ENCODE measurements around the gene LYPD6.

- TF ChIP-seq, protein P1, sequence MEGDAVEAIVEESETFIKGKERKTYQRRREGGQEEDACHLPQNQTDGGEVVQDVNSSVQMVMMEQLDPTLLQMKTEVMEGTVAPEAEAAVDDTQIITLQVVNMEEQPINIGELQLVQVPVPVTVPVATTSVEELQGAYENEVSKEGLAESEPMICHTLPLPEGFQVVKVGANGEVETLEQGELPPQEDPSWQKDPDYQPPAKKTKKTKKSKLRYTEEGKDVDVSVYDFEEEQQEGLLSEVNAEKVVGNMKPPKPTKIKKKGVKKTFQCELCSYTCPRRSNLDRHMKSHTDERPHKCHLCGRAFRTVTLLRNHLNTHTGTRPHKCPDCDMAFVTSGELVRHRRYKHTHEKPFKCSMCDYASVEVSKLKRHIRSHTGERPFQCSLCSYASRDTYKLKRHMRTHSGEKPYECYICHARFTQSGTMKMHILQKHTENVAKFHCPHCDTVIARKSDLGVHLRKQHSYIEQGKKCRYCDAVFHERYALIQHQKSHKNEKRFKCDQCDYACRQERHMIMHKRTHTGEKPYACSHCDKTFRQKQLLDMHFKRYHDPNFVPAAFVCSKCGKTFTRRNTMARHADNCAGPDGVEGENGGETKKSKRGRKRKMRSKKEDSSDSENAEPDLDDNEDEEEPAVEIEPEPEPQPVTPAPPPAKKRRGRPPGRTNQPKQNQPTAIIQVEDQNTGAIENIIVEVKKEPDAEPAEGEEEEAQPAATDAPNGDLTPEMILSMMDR (IDR thresholded peaks at IDR 0.05), result no peak
- no peak for TF ChIP-seq POLR2A (IDR thresholded peaks at IDR 0.05)
Observed at GRCh38 chr2:149427387-149427786, 97.0 kb downstream of the LYPD6 start.

Measured in body of pancreas (tissue), 4 donors.